HG02970 (cell line): ENCODE measurements around the gene FAM120AOS.

ENCODE experiments used
- ATAC-seq: cut with Tn5 transposase; IDR thresholded peaks from one replicate; pipeline ENCODE4 v1.9.1; 2021; ENCODE audit warnings: mild to moderate bottlenecking, moderate library complexity, moderate number of reproducible peaks; ENCODE audit not compliant: unreplicated experiment, low FRiP score

Gene FAM120AOS

GRCh38 chr9:93453047-93453914 lies at the start of gene FAM120AOS:
FAM120AOS (minus strand) TSS chr9:93453581; CDS start chr9:93452709, 872 bp downstream.
- peak; percentile 62 for ATAC-seq

GRCh38 chr9:93501406-93501805 lies 48.0 kb upstream of the FAM120AOS start:
- no peak for ATAC-seq

GRCh38 chr9:93500571-93501298 lies 47.4 kb upstream of the FAM120AOS start:
- ATAC-seq = no peak

GRCh38 chr9:93496285-93496684 lies 42.9 kb upstream of the FAM120AOS start:
- no peak for ATAC-seq

GRCh38 chr9:93493949-93494348 lies 40.6 kb upstream of the FAM120AOS start:
- no peak for ATAC-seq

- ATAC-seq = no peak
Observed at GRCh38 chr9:93492327-93492726, 38.9 kb upstream of the FAM120AOS start.

GRCh38 chr9:93491593-93492232 lies 38.3 kb upstream of the FAM120AOS start:
- no peak for ATAC-seq

- ATAC-seq = no peak
Observed at GRCh38 chr9:93488244-93488643, 34.9 kb upstream of the FAM120AOS start.

GRCh38 chr9:93486268-93486667 lies 32.9 kb upstream of the FAM120AOS start:
- no peak for ATAC-seq

GRCh38 chr9:93483497-93483896 lies 30.1 kb upstream of the FAM120AOS start:
- no peak for ATAC-seq

GRCh38 chr9:93480728-93481324 lies 27.4 kb upstream of the FAM120AOS start:
- no peak for ATAC-seq

- no peak for ATAC-seq
Observed at GRCh38 chr9:93480262-93480661, 26.9 kb upstream of the FAM120AOS start.

- ATAC-seq = no peak
Observed at GRCh38 chr9:93479726-93480125, 26.3 kb upstream of the FAM120AOS start.

- no peak for ATAC-seq
Observed at GRCh38 chr9:93477397-93477796, 24.0 kb upstream of the FAM120AOS start.

- ATAC-seq = no peak
Observed at GRCh38 chr9:93476924-93477323, 23.5 kb upstream of the FAM120AOS start.

GRCh38 chr9:93475856-93476255 lies 22.5 kb upstream of the FAM120AOS start:
- no peak for ATAC-seq

GRCh38 chr9:93475108-93475507 lies 21.7 kb upstream of the FAM120AOS start:
- no peak for ATAC-seq

GRCh38 chr9:93473411-93473810 lies 20.0 kb upstream of the FAM120AOS start:
- ATAC-seq = no peak

- ATAC-seq = no peak
Observed at GRCh38 chr9:93471124-93471523, 17.7 kb upstream of the FAM120AOS start.

- no peak for ATAC-seq
Observed at GRCh38 chr9:93470391-93470790, 17.0 kb upstream of the FAM120AOS start.
